CD1c-positive myeloid dendritic cell (primary cell): ENCODE data around the gene BCAS3.

ENCODE experiments used
- DNase-seq: peaks from one replicate; pipeline ENCODE4 v3.0.0-alpha.2; 2016; ENCODE audit errors: extremely low spot score

Gene BCAS3

GRCh38 chr17:61409301-61410112 lies 731.9 kb downstream of the BCAS3 start:
- peak; percentile 57 for DNase-seq

GRCh38 chr17:61410141-61411010 lies 732.7 kb downstream of the BCAS3 start:
- DNase-seq: peak; percentile 51

- no peak for DNase-seq
Measured at GRCh38 chr17:61411011-61411260, 733.3 kb downstream of the BCAS3 start.

- DNase-seq: peak; percentile 58
Measured at GRCh38 chr17:61411261-61412142, 733.9 kb downstream of the BCAS3 start.

GRCh38 chr17:61412143-61412859 lies 734.6 kb downstream of the BCAS3 start:
- DNase-seq: peak; percentile 89

GRCh38 chr17:61412860-61413660 lies 735.4 kb downstream of the BCAS3 start:
- no peak for DNase-seq

GRCh38 chr17:61413661-61414126 lies 736.0 kb downstream of the BCAS3 start:
- no peak for DNase-seq

- DNase-seq: no peak
Measured at GRCh38 chr17:61414141-61414935, 736.7 kb downstream of the BCAS3 start.

- DNase-seq: no peak
Measured at GRCh38 chr17:61414936-61415251, 737.2 kb downstream of the BCAS3 start.

GRCh38 chr17:61415374-61416210 lies 737.9 kb downstream of the BCAS3 start:
- DNase-seq: no peak

- DNase-seq: no peak
Measured at GRCh38 chr17:61416211-61416539, 738.5 kb downstream of the BCAS3 start.

- DNase-seq: peak; percentile 82
Measured at GRCh38 chr17:61416540-61417363, 739.1 kb downstream of the BCAS3 start.

- no peak for DNase-seq
Measured at GRCh38 chr17:61418449-61418848, 740.8 kb downstream of the BCAS3 start.

GRCh38 chr17:61419496-61420046 lies 741.9 kb downstream of the BCAS3 start:
- no peak for DNase-seq

GRCh38 chr17:61420052-61420451 lies 742.4 kb downstream of the BCAS3 start:
- DNase-seq: no peak

GRCh38 chr17:61420745-61421398 lies 743.2 kb downstream of the BCAS3 start:
- no peak for DNase-seq

GRCh38 chr17:61421460-61421859 lies 743.8 kb downstream of the BCAS3 start:
- no peak for DNase-seq
